Measurements from ENCODE around the gene AHNAK.
"Not testable (repeated sequence)": the region's sequence is repeated elsewhere in the genome, so short reads cannot be mapped to it uniquely, and the experiment has no call there.

AHNAK gene

DNA sequence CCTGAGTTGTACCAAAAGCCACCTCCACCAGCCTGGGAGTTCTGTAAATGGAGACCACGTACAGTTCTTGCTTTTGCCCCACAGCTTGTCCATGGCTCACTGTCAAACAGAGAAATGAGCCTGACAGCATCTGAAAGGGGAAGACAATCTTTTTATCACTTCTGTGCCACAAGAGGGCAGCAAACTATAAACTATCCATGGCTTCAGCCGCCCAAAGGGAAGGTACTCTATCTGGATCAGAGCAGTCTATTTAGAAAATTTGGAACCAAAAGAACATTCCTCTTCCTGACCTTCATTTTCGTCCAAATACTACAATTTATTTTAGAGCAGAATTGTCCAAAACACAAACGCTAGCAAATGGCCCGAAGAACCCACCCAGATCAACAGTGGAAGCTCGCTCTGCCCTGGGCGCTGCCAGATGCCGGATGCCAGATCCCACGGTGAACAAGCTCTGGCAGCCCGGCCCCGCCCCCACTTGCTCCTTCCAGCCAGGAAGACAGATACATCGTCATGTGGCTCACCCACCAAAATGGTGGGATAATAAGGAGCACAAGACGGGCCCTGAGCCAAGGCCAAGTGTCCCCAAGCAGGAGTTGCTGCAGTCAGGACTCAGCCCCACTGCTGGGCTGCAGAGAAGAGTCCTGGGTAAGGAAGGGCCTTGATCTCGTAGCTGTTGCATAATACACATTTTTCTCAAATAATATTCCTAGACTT, 151.6 kb downstream of the AHNAK start:
- peaks cover 18% of the 10 kb centered on the region for H3K4me1 ChIP-seq (ENCODE audit: control insufficient read depth, insufficient read depth, low read length)
- H3K4me3 ChIP-seq (ENCODE audit: low read length), result no peak overlapping the region
- H3K27me3 ChIP-seq (ENCODE audit: control insufficient read depth, insufficient read depth, low read length), result no peaks in the 10 kb centered on the region
- no peak overlapping the region for H3K9ac ChIP-seq (ENCODE audit: low read length)
- H3K36me3 ChIP-seq (ENCODE audit: control insufficient read depth, insufficient read depth, low read length), result no peaks in the 10 kb centered on the region
- H3K9me3 ChIP-seq (ENCODE audit: control insufficient read depth, low read length), result no peaks in the 10 kb centered on the region

DNA sequence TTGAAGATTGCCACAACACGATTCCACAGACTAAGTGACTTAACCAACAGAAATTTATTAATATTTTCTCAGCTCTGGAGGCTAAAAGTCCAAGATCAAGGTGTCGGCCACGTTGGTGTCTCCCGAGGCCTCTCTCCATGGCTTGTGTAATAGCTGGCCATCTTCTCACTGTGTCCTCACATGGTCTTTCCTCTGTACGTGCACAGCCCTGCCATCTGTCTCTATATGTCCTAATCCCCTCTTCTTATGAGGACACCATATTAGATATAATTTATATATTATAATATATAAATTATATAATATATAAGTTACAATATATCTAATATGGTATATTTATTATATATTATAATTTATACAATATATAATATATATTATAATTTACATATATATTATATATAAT, 152.9 kb downstream of the AHNAK start:
- H3K4me3 ChIP-seq (ENCODE audit: low read length), result no peak overlapping the region
- peaks cover 7% of the 10 kb centered on the region for H3K4me1 ChIP-seq (ENCODE audit: control insufficient read depth, insufficient read depth, low read length)
- H3K9ac ChIP-seq (ENCODE audit: low read length), result no peak overlapping the region
- no peaks in the 10 kb centered on the region for H3K9me3 ChIP-seq (ENCODE audit: control insufficient read depth, low read length)
- H3K36me3 ChIP-seq (ENCODE audit: control insufficient read depth, insufficient read depth, low read length), result no peaks in the 10 kb centered on the region
- H3K27me3 ChIP-seq (ENCODE audit: control insufficient read depth, insufficient read depth, low read length), result no peaks in the 10 kb centered on the region

DNA sequence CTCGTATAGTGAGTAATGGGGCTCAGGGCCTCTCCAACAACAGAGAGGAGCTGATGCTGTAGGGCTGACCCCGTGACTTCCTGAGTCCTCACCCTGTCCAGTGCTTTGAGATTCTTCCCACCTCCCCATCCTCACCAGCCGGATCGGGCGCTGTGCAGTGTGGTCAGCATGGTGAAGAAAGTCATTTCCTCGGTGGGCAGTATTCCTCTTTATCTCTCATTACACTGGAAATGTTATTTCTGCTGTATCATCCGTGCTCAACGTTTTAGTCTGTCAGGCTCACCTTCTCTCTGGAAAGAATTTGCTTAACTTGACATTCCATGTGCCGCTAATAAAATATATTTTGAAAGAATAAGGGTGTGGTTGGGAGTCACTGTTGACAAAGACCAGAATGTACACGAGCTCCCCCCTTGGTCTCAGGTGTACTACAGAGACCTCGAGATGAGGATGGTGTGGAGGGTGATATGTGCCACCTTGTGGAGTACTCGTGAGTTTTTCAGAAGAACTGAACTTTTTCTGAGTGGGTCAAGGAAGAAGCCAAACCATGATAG, 153.5 kb downstream of the AHNAK start:
- H3K4me3 ChIP-seq (ENCODE audit: low read length), result no peak overlapping the region
- no peaks in the 10 kb centered on the region for H3K9me3 ChIP-seq (ENCODE audit: control insufficient read depth, low read length)
- no peak overlapping the region for H3K9ac ChIP-seq (ENCODE audit: low read length)
- peaks cover 2% of the 10 kb centered on the region for H3K4me1 ChIP-seq (ENCODE audit: control insufficient read depth, insufficient read depth, low read length)
- H3K36me3 ChIP-seq (ENCODE audit: control insufficient read depth, insufficient read depth, low read length), result no peaks in the 10 kb centered on the region
- H3K27me3 ChIP-seq (ENCODE audit: control insufficient read depth, insufficient read depth, low read length), result no peaks in the 10 kb centered on the region

DNA sequence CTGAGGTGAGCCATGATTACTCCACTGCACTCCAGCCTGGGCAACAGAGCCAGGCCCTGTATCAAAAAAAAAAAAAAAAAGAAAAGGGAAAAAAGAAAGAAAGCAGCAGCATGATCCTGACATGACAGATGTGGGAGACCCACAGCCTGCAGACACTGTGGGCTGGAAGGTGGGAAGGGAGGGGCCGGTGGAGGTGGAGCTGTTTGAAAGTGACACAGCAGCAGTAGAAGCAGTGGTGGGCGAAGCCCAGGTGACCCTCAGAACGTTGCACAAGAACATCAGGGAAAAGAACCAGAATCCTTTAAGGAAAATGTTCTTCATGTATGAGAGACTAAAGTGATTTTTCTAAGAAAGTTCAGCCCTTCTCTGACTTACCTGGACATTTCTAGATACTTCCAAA, 154.1 kb downstream of the AHNAK start:
- Histone ChIP-seq H3K9me3 (ENCODE audit: control insufficient read depth, low read length) (no peaks in the 10 kb centered on the region), H3K4me1 (ENCODE audit: control insufficient read depth, insufficient read depth, low read length) (no peaks in the 10 kb centered on the region), H3K4me3 (ENCODE audit: low read length) (no peak overlapping the region), H3K27me3 (ENCODE audit: control insufficient read depth, insufficient read depth, low read length) (no peaks in the 10 kb centered on the region), H3K9ac (ENCODE audit: low read length) (no peak overlapping the region), H3K36me3 (ENCODE audit: control insufficient read depth, insufficient read depth, low read length) (no peaks in the 10 kb centered on the region)

DNA sequence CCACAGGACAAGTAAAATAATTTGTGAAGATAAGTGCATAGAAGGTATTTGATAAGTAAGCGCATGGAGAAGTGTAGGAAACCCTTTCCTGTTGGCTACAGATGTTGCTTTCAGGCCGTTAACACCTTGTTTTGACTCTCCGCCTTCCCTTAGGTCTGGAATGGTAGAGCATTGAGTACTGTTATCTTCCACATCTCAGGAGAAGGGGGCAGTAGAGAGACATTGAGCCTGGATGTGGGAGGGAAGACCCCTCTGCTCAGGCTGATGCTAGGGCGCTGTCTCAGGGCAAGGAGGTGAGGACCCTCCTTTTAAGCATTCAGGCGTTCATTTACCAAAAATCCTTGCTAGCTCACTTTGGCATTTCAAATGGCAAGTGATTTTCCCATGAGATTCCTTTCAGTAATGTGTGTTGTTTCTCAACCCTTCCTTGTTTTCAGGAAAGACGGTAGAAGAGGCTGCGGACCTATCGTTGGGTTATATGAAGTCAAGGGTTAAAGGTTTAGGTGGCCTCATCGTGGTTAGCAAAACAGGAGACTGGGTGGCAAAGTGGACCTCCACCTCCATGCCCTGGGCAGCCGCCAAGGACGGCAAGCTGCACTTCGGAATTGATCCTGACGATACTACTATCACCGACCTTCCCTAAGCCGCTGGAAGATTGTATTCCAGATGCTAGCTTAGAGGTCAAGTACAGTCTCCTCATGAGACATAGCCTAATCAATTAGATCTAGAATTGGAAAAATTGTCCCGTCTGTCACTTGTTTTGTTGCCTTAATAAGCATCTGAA, 154.8 kb downstream of the AHNAK start:
- Histone ChIP-seq H3K4me3 (ENCODE audit: low read length) (no peak overlapping the region), H3K9me3 (ENCODE audit: control insufficient read depth, low read length) (no peaks in the 10 kb centered on the region), H3K27me3 (ENCODE audit: control insufficient read depth, insufficient read depth, low read length) (no peaks in the 10 kb centered on the region), H3K9ac (ENCODE audit: low read length) (no peak overlapping the region), H3K36me3 (ENCODE audit: control insufficient read depth, insufficient read depth, low read length) (no peaks in the 10 kb centered on the region), H3K4me1 (ENCODE audit: control insufficient read depth, insufficient read depth, low read length) (no peaks in the 10 kb centered on the region)

DNA sequence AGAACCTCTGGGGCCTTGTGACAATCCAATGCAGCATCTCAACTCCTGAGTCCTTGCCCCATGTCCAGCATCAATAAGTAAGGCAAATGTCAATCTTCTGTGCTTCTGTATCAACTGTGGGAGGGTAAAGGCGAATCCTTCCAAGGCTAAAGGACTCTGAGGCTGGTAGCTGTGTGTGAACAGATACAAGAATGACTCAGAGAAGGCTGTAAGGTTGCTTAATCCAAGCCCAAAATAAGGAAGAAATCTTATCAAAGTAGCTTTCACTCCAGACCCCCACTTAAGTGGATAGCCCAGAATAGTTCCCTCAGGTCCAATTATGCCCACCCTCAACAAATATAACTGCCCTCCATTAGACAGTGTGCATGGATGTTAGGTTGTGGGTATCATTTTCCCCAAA, 155.9 kb downstream of the AHNAK start:
- Histone ChIP-seq H3K27me3 (ENCODE audit: control insufficient read depth, insufficient read depth, low read length) (no peaks in the 10 kb centered on the region), H3K9ac (ENCODE audit: low read length) (no peak overlapping the region), H3K36me3 (ENCODE audit: control insufficient read depth, insufficient read depth, low read length) (no peaks in the 10 kb centered on the region), H3K4me3 (ENCODE audit: low read length) (no peak overlapping the region), H3K9me3 (ENCODE audit: control insufficient read depth, low read length) (no peaks in the 10 kb centered on the region), H3K4me1 (ENCODE audit: control insufficient read depth, insufficient read depth, low read length) (no peaks in the 10 kb centered on the region)

DNA sequence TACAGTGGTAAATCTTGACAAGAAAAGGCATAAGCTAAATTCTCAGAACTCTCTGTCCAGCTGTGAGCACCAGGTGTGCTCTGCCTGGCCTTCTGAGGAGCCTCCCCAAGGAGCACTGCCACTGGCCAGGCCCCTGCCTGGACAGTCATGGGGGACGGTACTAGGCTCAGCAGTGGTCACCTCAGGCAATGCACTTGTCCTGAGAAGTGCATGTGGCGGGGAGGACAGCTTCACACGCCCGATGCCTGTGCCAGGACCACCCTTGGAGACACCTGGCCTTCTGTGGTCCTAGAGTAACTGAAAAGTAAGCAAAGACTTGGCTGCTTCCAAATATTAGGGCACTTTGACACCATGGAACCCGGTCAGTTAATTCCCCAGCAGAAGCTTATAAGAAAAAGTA, 156.4 kb downstream of the AHNAK start:
- Histone ChIP-seq H3K27me3 (ENCODE audit: control insufficient read depth, insufficient read depth, low read length) (no peaks in the 10 kb centered on the region), H3K4me3 (ENCODE audit: low read length) (no peak overlapping the region), H3K9ac (ENCODE audit: low read length) (no peak overlapping the region), H3K36me3 (ENCODE audit: control insufficient read depth, insufficient read depth, low read length) (no peaks in the 10 kb centered on the region), H3K4me1 (ENCODE audit: control insufficient read depth, insufficient read depth, low read length) (no peaks in the 10 kb centered on the region), H3K9me3 (ENCODE audit: control insufficient read depth, low read length) (no peaks in the 10 kb centered on the region)

DNA sequence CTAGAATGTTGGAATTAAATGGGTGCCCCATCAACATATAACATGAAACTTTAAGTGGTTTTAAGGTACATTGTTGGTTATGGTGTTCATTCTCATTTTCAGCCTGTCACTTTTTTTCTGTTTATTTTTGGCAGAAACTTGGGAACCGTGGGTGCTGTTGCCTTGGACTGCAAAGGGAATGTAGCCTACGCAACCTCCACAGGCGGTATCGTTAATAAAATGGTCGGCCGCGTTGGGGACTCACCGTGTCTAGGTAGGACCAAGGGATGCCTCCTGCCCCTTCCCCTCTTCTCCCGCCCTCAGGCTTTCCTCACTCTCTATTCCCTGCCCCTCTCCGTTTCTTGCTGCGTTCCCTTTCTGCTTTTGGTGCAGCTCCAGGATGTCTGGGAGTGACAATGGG, 157.6 kb downstream of the AHNAK start:
- Histone ChIP-seq H3K27me3 (ENCODE audit: control insufficient read depth, insufficient read depth, low read length) (no peaks in the 10 kb centered on the region), H3K36me3 (ENCODE audit: control insufficient read depth, insufficient read depth, low read length) (no peaks in the 10 kb centered on the region), H3K9me3 (ENCODE audit: control insufficient read depth, low read length) (no peaks in the 10 kb centered on the region), H3K4me1 (ENCODE audit: control insufficient read depth, insufficient read depth, low read length) (no peaks in the 10 kb centered on the region), H3K4me3 (ENCODE audit: low read length) (no peak overlapping the region), H3K9ac (ENCODE audit: low read length) (no peak overlapping the region)

DNA sequence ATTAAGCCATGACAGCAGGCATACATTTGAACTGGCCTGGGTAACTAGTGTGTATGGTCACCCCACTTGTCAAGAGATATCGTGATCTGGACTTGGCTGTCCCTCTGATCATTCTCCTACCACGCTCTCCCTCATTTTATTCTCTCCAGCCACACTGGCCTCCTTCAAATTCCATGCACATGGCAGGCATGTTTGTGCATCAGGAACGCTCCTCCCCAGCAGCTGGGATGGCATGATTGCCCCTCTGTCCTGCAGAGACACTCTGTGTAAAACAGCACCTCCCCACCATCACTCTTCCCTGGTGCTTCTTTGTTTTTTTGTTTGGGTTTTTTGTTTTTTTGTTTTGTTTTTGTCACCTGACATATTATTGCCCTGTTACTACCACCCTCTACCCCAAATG, 159.2 kb downstream of the AHNAK start:
- Histone ChIP-seq H3K9ac (ENCODE audit: low read length) (no peak overlapping the region), H3K27me3 (ENCODE audit: control insufficient read depth, insufficient read depth, low read length) (no peaks in the 10 kb centered on the region), H3K4me1 (ENCODE audit: control insufficient read depth, insufficient read depth, low read length) (no peaks in the 10 kb centered on the region)

DNA sequence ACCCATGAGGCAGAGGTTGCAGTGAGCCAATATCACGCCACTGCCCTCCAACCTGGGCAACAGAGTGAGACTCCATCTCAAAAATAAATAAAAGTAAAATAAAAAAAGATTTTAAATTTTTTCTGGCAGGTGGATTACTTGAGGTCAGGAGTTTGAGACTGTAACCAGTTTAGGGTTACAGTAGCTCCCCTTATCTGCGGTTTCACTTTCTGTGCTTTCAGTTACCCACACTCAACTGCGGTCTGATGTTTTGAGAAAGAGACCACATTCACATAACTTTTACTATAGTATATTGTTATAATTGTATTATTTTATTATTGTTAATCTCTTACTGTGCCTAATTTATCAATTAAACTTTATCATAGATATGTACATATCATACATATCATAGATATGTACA, 160.5 kb downstream of the AHNAK start:
- H3K4me3 ChIP-seq (ENCODE audit: low read length); H3K9me3 ChIP-seq (ENCODE audit: control insufficient read depth, low read length); H3K4me1 ChIP-seq (ENCODE audit: control insufficient read depth, insufficient read depth, low read length); H3K36me3 ChIP-seq (ENCODE audit: control insufficient read depth, insufficient read depth, low read length); H3K27me3 ChIP-seq (ENCODE audit: control insufficient read depth, insufficient read depth, low read length); H3K9ac ChIP-seq (ENCODE audit: low read length): not testable (repeated sequence)

More for the DNA sequence above, 159.2 kb downstream of the AHNAK start:
- Histone ChIP-seq H3K36me3 (ENCODE audit: control insufficient read depth, insufficient read depth, low read length) (no peaks in the 10 kb centered on the region), H3K4me3 (ENCODE audit: low read length) (no peak overlapping the region), H3K9me3 (ENCODE audit: control insufficient read depth, low read length) (no peaks in the 10 kb centered on the region)

DNA sequence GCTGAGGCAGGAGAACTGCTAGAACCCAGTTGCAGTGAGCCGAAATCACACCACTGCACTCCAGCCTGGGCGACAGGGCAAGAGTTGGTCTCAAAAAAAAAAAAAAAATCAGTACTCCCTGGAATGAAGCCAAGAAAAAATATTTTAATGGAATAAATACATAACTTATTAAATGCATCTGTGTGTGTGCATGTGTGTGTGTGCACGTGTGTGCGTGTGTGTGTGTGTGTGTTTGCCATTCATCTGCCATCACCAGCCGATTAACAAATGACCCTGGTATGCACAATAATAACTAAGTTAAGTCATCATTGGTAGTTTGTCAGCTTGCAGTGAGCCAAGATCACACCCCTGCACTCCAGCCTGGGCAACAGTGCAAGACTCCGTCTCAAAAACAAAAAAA, 162.8 kb downstream of the AHNAK start:
- no peaks in the 10 kb centered on the region for H3K36me3 ChIP-seq (ENCODE audit: control insufficient read depth, insufficient read depth, low read length)
- H3K4me1 ChIP-seq (ENCODE audit: control insufficient read depth, insufficient read depth, low read length), result no peaks in the 10 kb centered on the region
- no peaks in the 10 kb centered on the region for H3K9me3 ChIP-seq (ENCODE audit: control insufficient read depth, low read length)
- H3K27me3 ChIP-seq (ENCODE audit: control insufficient read depth, insufficient read depth, low read length), result no peaks in the 10 kb centered on the region
- H3K4me3 ChIP-seq (ENCODE audit: low read length), result no peak overlapping the region
- no peak overlapping the region for H3K9ac ChIP-seq (ENCODE audit: low read length)

Measured in mucosa of stomach (tissue), 1 donor.